LNCAP (cell line): ENCODE data around the gene PIGQ.

Experiments
- TF ChIP-seq, protein P1 (sequence below): fragments of 450-650 bp; IDR thresholded peaks from 2 replicates; pipeline ENCODE4 v1.5.1; 2017; ENCODE audit warnings: mild to moderate bottlenecking

The PIGQ gene

DNA sequence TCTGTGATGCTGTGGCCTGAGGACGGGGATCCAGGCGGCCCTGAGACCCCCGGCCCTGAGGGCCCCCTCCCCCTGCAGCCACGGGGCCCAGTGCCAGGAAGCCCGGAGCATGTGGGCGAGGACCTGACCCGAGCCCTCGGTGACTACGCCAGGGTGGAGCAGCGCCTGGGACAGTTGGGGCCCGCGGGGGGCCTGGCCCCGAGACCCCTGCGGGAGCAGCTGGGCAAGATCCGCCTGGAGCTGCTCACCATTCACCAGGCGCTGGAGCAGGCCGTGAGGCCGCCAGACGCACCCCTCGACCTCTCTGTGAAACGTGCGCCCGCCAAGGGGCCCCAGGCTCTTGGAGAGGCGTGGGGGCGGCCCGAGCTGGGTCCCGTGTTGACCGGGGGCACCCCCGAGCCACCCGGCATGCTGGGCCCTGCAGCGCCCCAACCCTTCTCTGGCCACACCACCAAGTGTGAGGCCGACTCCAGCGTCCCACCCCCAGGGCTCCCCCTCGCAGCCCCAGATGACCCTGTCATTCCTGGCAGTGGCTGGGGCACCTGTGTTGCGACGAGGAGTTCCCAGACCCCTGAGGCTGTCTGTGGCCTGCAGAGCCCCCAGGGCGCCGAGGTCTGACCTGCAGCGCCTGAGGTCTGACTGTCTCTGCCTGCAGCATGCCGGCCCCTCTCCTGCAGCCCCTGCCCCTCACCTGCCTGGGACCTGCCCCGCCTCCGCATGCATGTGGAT is 4.9 kb upstream of the PIGQ start:
- TF ChIP-seq, protein P1, sequence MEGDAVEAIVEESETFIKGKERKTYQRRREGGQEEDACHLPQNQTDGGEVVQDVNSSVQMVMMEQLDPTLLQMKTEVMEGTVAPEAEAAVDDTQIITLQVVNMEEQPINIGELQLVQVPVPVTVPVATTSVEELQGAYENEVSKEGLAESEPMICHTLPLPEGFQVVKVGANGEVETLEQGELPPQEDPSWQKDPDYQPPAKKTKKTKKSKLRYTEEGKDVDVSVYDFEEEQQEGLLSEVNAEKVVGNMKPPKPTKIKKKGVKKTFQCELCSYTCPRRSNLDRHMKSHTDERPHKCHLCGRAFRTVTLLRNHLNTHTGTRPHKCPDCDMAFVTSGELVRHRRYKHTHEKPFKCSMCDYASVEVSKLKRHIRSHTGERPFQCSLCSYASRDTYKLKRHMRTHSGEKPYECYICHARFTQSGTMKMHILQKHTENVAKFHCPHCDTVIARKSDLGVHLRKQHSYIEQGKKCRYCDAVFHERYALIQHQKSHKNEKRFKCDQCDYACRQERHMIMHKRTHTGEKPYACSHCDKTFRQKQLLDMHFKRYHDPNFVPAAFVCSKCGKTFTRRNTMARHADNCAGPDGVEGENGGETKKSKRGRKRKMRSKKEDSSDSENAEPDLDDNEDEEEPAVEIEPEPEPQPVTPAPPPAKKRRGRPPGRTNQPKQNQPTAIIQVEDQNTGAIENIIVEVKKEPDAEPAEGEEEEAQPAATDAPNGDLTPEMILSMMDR = no peak

DNA sequence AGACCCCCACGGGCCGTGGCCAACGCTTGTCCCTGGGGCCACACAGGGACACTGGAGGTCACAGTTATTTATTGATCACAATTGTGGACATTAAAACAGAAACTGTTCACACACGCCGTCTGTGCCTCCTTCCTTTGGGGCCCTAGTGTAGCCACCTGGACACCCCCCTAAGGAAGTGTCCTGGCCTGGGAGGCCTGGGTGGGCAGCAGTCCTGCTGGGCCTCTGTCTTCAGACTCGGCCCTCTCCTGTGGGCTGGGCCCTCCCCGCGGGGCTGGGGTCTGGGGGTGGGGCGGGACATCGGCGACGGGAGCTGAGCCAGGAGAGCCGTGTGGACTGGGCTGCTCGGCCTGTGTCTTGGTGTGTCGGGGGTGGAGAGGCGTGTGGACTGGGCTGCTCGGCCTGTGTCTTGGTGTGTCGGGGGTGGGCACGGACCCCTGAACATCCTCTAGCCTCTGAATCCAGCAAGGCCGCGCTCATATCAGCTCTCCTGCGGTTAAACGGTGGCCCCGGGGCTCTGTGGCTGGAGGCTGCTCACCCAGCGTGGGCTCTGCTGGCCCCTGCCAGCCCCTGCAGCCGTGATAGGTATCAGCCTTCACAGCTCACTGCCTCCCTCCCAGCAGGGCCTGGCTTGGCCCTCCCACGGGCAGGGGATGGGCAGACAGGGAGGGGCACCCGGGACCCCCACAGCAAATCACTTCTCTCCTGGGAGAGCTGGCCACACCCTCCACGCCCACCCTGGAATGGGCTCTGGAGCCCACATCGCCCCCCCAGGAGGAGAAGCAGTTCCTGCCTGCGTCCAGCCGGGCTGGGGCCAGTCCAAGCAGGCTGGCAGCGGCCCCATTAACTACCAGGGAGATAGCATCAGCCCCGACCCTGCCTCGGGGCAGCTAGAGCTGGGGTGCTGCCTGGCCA is 4.1 kb upstream of the PIGQ start:
- TF ChIP-seq, protein P1 = no peak

DNA sequence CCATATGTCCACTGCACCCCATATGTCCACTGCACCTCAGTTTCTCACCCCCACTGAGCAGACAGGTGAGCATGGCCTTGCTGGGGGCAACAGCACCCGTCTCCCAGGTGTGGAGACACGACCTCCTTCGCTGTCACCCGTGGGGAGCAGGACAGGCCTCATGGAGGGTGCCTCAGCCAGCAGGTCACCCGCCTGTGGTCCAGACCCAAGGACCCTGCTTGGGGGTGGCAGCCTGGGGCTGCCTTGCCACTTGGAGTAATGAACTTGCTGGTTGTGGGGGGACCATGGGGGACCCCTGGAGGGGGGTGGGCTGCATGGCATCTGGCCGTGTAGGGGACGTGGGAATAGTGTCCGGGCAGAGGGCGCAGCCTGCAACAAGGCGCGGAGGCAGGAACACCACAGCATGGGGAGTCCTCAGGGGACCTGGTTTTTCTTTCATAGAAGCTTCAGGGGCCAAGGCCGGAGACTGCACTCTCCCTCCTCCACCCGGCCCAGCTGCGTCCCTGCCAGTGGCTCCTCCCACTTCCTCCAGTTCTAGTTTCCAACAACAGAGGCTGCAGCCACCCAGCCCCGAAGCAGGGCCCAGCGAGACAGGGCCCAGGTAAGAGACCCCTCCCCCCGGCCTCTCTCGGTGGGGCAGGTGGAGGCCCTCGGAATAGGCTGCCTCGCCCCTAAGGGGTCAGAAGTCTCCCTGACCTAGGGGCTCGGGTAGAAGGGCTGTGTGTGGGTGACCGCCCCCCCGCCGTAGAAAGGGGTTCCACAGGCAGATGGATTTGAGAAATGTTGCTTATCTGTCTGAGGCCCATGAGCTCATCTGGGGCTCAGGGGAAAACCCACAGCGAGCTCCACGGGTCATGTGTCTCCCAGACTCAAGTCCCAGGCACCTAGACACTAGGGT is 3.0 kb upstream of the PIGQ start, which contains the start of gene NHLRC4:
Gene NHLRC4 (plus strand): TSS at position 531 of the 898 bp plus-strand sequence. CDS start 1,043 bp downstream, outside the sequence.
- TF ChIP-seq, protein P1 = no peak

DNA sequence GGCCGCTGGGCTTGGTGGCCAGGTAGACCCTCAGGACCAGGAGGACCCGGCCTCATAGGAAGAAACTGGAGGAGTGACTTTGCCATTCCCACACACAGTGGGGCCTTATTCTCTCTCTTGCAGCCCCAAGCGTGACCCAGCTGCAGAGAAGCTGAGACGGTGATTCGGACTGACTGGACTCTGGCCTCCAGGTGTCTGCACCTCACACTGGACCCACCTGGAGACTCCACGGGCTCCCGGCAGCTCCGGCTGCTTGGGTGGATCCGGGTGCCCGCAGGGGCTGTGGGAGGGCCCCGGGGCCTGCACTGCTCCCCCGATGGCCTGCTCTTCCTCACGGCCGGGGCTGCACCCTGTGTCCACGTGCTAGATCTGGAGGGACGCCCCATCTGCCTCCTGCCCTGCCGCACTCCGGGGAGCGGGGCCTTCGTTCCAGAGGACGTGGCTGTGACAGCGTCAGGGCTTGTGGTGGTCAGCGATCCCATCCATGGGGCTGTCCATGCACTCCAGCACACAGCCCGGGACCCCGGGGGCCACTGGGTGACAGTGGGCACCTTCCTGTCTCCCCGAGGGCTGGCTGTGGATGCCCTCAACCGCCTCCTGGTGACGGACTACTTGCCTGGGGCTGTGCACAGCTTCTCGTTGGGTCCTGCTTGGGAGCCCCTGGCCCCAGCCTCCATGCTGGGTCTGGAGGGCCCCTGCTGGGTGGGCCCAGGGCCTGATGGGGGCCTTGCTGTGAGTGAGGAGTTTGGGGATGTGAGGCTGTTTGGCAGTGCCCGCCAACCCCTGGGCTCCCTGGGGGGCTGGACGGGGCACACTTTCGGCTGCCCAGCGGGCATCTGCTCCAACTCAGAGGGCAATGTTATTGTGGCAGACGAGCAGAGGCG is 2.2 kb upstream of the PIGQ start:
- TF ChIP-seq, protein P1 = no peak

DNA sequence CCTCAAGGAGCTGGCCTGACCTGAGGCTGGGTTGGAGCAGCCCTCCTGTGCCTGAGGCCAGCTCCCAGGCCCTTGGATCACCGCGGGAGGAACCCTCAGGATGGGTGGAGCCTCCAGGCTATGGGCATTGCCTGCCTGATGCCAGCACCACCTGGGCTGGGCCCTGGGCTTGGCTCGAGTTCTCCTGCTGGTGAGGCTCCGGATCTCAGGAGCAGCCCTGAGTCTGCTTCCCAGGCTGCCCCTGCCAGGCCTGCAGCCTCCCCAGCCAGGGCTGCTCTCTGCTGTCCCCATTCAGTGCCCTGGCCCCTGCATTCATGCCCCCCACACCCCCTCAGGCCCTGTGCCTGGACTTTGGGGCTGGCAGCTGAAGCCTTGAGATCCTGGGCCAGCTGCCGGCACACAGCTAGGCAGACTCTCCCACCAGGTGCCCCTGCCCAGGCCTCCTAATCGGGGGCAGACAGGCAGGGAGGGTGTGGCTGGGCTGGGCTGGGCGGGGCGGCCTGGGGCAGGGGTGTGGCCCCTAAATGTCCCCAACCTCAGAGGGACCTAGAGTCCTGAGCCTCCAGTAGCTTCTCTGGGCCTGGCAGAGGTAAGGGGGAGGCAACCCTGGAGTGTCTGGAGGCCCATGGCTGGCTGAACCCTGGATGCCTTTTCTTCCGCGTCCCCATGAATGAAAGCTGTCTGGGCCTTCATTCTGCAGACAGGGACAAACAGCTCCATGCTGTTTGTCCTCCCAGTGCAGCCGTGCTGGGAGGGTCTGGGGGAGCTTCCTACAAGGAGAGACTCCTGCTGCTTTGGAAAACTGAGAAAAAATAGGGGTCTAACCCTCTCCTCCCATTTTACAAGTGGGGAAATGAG is 1.1 kb upstream of the PIGQ start:
- TF ChIP-seq, protein P1 = no peak

DNA sequence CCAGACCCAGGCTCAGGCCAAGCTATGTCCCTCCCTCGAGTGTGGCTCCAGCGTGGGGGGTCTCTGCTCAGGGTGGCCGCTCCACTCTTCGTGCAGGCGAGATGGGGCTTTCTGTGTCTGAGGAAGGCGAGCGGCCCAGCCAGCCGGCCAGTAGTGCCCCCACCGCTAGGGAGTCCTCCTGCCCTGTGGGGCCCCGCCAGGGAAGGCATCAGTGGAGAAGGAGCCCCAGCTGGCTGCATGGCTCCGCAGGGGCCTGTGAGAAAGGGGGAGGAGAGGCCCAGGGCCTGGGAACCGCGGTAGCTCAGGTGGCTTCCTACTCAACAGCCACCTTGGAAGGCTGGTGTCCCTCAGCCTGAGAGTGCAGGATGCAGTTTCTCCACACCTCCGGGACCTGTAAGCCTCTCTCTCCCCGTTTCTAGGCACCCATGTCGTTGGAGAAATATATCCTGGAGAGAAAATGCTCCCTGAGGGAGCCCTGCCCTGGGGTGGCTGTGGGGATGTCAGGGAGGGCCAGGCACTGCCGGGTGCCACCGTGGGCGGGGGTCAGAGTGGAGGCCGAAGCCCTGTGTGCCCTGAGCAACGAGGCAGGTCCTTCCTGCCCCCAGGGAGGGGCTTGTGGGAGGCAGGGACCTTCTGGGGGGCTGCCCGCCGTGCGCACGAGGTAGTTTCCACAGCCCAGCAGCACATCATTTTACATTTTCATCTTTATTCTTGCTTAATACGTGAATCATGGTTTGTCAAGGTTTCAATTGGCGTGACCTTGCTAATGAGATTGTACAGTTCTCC is 3.3 kb downstream of the PIGQ start:
- TF ChIP-seq, protein P1 = no peak
